HG02798 (cell line): ENCODE measurements around the gene SHLD3.
"Not testable (repeated sequence)": the region's sequence is repeated elsewhere in the genome, so short reads cannot be mapped to it uniquely, and the experiment has no call there.

ENCODE experiments used
- ATAC-seq: cut with Tn5 transposase; IDR thresholded peaks from one replicate; pipeline ENCODE4 v1.9.1; 2021; ENCODE audit warnings: mild to moderate bottlenecking; ENCODE audit not compliant: unreplicated experiment, poor library complexity

SHLD3 gene, protein sequence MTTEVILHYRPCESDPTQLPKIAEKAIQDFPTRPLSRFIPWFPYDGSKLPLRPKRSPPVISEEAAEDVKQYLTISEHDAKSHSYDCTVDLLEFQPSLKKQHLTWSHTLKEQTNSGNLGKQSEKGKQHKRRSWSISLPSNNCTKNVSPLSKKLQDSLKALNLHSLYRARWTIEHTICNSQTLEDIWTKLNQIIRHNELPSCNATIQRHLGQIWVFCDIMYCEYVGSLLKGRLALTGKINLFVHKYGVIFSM

GRCh38 chr5:65624571-65625555, at the start of gene SHLD3, which contains the start of gene TRAPPC13:
Gene SHLD3 (plus strand): TSS chr5:65625027. CDS start chr5:65629588, 4,561 bp downstream.
Gene TRAPPC13 (plus strand): TSS chr5:65625027. CDS start chr5:65625061, 34 bp downstream.
- peak; percentile 80 for ATAC-seq

GRCh38 chr5:65577141-65577540, 47.7 kb upstream of the SHLD3 start:
- no peak for ATAC-seq

- no peak for ATAC-seq
Measured at GRCh38 chr5:65588694-65589093, 36.1 kb upstream of the SHLD3 start.

- ATAC-seq: not testable (repeated sequence)
Measured at GRCh38 chr5:65601761-65602160, 23.1 kb upstream of the SHLD3 start.

DNA sequence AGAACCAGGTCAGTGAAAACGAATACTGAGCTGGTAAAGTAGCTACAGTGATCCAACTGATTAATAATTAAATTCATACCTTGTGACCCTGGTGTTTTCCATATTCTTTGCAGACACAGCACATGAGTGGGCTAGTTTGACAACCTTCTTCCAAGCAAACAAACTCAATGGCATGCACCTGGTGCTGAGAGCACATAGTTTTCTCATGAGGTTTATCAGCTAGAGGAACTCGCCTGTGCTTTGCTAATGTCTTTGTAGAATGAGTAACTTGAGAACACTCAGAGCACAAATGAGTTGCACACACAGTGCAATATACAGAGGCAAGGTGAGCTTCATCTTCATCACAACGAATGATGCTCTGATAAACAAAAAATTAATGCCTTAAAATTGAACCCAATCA, 13.3 kb upstream of the SHLD3 start:
- ATAC-seq: no peak

GRCh38 chr5:65612298-65612907, 12.4 kb upstream of the SHLD3 start:
- ATAC-seq: no peak

GRCh38 chr5:65620021-65620420, 4.8 kb upstream of the SHLD3 start:
- no peak for ATAC-seq

- ATAC-seq: not testable (repeated sequence)
Measured at GRCh38 chr5:65621961-65622360, 2.9 kb upstream of the SHLD3 start.

GRCh38 chr5:65623482-65623881, 1.3 kb upstream of the SHLD3 start:
- no peak for ATAC-seq

GRCh38 chr5:65624025-65624570, 729 bp upstream of the SHLD3 start, which contains the start of gene TRIM23:
Gene TRIM23 (minus strand): TSS chr5:65624333. CDS start chr5:65624274, 59 bp downstream.
- ATAC-seq: peak; percentile 96

GRCh38 chr5:65625743-65626142, 916 bp downstream of the SHLD3 start:
- ATAC-seq: no peak

- ATAC-seq: no peak
Measured at GRCh38 chr5:65630981-65631380, 6.2 kb downstream of the SHLD3 start.

DNA sequence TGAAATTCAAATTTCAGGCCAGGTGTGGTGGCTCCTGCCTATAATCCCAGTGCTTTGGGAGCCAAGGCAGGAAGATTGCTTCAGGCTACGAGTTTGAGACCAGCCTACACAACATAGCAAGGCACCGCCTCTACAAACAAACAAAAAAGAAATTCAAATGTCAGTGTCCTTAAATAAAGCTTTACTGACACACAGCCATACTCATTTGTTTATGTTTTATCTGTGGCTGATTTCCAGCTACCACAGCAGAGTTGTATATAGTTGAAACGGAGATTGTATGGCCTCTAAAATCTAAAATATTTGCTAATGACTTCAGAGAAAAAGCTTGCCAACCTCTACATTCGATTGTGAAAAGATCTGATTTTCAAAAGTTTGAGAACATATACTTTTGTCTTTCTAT, 15.4 kb downstream of the SHLD3 start:
- no peak for ATAC-seq

DNA sequence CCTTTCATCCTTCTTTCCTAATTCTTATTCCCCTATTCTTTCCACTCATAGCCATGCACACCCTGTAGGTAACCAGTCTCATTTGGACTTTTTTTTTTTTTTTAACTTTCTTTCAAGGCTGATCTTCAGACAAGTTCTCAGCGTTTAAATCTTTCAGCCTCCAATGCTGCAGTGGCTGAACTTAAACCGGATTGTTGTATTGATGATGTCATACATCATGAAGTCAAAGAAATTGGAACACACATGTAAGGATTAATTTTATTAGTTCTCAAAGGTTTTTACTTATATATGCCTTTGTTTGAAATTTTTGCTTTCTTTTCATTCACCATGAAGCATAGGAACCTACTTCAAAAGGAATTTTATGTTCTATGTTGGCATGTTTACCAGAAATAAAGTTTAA, 22.1 kb downstream of the SHLD3 start:
- ATAC-seq: no peak

- no peak for ATAC-seq
Measured at GRCh38 chr5:65647941-65648340, 23.1 kb downstream of the SHLD3 start.

DNA sequence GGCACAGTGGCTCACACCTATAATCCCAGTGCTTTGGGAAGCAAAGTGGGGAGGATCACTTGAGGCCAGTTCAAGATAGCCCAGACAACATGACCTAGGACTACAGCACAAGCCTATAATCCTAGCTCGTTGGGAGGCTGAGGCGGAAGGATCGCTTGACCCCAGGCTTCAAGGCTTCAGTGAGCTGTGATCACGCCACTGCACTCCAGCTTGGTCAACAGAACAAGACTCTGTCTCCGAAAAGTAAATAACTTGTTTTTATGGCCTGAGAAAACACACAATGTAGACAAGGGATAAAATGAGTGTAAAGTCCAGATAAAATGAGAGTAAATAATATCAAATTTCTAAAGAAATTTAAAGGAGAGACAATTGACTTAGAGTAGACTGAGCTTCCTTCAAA, 26.3 kb downstream of the SHLD3 start:
- ATAC-seq: no peak

DNA sequence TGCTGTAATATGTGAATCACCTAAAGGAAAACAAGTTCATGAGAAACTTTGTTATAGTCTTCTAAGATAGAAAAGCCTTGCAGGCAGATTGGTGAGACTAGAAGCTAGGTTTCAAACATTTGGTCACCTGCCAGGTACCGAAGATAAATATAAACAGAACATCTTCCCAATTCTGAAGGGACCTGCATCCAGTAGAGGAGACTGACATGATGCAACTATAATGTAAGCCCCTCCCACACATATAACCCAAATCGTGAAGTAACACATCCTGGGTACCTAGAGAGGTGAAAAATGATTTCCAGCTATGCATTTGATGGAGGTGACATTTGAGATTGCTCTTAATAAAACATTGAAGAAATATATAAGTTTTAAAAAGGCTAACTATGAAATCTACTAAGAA, 29.9 kb downstream of the SHLD3 start:
- ATAC-seq: no peak

- ATAC-seq: no peak
Measured at GRCh38 chr5:65663804-65664521, 39.1 kb downstream of the SHLD3 start.

DNA sequence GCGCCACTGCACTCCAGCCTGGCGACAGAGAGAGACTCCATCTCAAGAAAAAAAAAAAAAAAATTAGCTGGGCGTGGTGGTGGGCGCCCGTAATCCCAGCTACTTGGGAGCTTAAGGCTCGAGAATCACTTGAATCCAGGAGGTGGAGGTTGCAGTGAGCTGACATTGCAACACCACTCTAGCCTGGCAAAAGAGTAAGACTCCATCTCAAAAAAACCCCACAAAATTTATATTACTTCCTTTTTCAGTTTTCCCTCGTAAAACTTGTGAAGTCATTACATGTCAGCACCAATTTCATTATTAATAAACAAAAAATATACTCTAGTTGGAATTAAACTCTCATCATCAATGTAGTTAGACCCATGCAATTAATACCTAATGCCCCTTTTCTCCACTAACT, 43.9 kb downstream of the SHLD3 start:
- ATAC-seq: no peak

GRCh38 chr5:65672796-65673195, 48.0 kb downstream of the SHLD3 start:
- no peak for ATAC-seq
